SIG-M5 treated with dmso at 0.1 percent for 504 hours (cell line): ENCODE results near the gene PHC3.
"Not testable (repeated sequence)": the region's sequence is repeated elsewhere in the genome, so short reads cannot be mapped to it uniquely, and the experiment has no call there.

Experiments used
- DNase-seq: peaks from one replicate; lab custom pipeline; 2025; ENCODE audit not compliant: unreplicated experiment; lab: John Stamatoyannopoulos, UW

PHC3 gene

DNA sequence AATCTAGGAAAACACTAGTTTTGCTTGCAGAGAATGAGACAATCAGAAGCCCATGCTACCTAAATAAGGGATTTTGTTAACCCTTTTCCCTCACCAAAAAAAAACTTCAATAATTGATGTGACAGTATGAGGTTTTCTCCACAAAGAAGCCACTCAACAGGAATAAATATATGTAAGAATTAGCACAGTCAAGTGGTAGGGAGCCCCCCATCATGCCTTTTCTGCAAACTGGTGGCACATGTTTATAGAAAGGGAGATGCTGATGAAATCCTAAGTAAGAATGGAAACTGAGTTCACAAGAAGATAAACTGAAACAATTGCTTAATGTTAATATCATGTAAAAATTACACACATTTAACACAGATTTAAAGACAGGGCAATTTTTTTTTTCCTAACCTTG is 51.0 kb downstream of the PHC3 start:
- peak; percentile 10 for DNase-seq

DNA sequence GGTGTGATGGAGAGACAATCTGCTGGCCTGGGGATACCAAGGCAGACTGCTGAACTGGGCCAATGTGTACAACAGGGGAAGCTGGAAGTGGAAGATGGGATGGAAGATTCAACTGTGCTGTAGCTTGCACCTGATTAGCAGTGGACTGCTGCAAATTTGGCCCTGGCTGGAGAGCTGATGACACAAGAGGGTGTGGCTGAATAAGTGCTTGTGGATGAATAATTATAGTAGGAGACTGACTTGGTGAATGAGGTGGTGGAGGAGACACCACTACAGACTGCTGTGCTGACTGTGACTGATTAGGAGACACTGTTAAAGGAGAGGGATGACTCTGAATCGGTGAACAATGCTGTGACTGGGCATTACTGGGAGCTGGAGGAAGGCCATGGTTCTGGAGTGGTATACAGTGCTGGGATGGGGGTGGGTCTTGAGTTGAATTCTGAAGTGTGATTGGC is 52.5 kb downstream of the PHC3 start:
- peak; percentile 74 for DNase-seq

DNA sequence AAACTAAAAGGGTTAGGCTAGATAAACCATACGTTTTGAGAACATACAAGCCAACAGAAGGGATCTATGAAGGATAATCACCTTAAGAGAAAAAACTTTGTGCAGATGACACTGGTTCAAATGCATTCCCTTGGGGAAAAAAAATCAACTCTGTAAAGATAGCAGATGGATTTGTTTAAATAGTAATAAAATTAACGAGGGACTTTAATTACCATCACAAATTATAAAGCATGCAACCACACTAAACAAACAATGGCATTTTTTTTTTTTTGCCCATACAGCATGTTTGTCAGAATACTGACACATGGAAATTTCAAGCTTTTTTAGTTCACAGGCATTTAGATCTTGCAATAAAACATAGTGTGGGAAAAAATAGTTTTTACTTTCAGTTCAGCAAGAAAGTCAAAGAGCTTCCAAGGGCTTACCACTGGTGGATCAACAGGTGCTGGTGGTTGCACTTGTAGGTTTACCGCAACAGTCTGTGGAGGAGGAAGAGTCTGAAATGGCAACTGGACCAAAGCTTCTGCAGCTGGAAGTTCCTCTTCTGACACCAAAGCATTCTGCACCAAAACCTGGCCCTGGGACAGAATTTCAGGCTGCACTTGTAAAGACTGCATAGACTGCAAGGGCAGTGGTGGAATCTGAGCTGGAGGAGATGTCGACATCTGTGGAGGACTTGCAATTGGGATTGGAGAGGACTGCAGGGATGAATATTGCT is 53.1 kb downstream of the PHC3 start:
- DNase-seq = peak; percentile 98

DNA sequence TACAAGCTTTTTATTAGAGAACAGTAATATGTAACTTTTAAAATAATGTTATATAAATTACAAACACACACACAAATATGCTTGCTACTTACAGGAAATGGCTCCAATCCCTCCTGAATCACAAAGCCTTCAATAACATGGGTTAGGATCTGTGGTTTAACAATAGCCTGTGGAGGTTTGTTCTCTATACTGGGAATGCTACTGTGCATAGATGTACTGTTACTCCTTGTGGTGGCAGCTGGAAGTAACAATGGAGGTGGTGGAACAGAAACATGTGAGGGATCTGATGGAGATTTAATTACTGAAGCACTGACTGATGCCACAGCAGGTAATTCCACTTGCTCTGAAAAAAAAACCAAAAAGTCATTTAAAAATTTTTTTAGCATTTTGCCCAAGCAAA is 64.4 kb downstream of the PHC3 start:
- peak; percentile 37 for DNase-seq

DNA sequence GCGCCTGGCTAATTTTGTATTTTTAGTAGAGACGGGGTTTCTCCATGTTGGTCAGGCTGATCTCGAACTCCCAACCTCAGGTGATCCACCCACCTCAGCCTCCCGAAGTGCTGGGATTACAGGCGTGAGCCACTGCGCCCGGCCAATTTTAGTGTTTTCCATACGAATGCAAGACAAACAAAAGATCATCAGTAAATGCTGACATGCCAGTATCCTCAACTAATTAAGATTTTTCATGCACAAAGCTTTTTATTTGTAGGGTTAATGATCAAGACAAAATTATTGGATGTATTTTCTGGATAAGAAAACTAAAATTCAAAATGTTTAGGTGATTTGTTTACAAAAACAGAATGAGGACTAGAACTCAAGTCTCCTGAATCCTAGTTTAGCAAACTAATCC is 67.4 kb downstream of the PHC3 start:
- not testable (repeated sequence) for DNase-seq

DNA sequence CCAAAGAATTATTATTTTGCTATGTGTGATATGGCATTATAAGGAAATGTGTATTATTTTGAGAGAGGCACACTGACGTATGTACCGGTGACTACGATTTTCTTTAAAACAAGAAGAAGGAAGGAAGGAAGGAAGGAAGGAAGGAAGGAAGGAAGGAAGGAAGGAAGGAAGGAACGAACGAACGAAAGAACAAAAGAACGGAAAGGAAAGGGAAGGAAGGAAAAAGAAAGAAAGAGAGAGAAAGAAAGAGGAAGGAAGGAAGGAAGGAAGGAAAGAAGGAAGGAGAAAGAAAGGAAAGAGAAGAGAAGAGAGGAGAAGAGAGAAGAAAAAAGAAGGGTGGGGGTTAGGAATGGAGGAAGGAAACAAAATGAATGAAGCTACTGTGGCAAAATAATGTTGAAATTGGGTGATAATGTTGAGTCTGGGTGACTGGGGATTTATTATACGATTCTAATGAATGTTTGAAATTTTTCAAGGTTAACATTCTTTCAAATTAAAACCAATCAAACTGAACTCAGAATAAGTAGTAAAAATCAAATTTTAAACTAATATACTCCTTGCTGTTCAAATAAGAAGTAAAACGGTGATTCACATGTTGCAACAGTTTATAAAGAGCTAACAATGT is 70.3 kb downstream of the PHC3 start:
- DNase-seq = no peak

DNA sequence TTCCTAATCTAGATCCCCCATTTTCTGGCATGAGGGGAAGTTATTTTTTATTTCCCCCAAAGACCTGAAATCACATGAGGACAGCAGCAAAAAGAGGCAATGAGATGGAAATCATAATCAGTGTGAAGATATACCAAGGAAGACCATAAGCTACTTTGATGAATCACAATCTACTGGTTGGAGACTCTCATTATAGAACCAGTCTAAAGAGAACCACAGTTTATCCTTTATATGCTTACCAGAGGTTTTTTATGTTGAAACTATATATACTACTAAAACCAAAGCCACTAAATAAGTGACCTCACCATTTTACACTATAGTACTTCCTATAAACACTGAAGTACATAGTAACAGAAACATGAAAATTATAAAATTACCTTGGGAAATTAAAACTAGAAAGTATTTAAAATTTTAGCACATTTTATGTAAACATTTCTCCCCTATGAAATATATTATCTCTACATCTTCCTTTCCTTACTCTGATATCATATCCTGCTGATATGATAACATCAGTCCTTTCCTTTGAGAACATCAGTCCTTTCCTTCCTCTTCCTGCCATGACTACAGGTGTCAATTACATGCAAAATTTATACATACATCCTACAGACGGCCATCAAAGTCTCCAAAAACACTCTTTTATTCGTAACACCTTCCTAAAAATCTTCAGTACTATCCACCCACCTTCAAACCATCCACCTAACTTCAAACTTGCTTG is 71.8 kb downstream of the PHC3 start:
- no peak for DNase-seq

DNA sequence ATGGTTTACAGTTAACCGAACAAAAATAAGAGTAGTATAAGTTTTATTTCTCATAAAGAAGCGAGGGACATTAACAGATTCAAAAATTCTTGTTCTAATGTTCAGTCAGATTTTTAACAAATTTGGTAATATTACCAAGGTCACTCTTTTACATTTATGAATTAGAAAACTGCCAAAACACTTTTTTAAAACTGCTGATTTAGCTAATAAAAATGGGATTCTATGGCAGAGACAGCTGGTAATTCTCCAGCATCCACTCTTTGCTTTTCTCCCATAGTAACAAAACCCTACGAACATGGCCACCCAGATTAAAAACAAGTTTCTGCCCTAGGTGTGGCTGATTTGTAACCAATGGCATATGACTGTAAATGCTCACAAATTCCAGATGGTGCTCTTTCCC is 72.6 kb downstream of the PHC3 start:
- DNase-seq = no peak

DNA sequence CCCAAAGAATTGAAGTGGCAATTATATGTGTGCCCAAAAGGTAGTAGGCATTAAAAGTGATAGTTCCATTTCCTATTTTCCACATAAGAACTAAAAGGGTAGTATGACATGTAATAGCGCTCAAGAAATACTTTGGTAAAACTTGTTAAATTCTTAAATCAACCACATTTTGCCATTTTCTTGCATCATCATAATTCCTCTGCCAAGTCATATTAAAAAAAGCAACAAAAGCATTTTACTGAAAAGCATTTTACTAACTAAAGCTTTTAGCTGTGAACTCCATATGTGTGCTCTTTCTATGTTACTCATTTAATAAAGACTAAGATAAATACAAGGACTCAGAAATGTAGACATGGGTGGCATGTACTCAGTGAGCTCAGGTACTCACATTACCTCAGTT is 73.6 kb downstream of the PHC3 start:
- no peak for DNase-seq

DNA sequence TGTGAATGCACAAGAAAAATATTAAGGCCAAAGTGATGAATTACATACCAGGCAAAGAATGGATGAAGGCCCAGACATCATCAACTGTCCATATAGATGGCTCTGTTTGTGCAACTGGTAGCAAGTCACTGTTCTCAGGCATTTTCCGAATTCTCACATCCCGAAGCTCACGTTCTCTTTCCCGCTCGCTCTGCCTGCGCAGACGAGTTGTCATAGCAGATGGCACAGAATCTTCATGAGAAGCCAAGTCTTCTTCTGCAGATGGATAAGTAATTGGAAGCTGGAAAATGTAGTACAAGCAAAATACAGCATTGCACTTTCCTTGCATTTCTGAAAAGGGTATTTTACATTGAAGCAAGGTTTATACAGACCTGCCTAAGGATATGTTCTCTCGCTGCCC is 79.1 kb downstream of the PHC3 start:
- DNase-seq = no peak

DNA sequence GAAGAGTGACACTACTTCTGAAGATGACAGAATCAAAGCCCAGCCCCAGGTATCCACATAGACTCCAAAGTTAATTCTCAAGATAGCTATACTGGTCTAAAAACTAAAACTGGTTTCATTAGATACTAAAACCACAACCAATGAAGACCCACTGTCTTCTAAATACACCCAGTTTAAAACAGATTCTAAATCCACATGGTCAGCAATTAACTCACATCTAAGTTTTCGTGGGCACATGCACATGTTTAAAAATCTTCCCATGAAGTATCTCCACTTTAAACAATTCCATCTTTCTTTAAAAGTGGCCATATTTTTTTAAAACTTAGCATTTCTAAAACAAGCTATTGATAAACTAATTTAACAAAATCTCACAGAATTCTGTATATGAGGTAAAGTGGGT is 80.6 kb downstream of the PHC3 start:
- DNase-seq = no peak

DNA sequence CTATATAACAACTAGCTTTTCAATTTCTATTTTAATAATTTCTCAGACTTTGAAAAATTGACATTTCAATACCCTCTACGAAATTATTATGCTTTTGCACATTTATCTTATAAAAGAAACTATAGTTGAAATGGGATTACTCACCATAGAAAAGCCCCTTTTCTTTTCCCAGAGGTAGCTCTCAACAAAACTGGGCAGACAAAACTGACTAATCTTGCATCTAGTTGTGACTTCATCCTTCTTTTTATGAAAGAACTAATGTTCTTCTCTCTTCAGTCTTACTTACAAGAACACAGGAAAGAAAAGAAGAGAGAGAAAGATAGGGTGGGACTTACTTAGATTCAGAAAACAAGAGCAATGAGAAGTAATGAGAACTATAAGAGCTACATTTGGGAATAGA is 82.8 kb downstream of the PHC3 start:
- no peak for DNase-seq

DNA sequence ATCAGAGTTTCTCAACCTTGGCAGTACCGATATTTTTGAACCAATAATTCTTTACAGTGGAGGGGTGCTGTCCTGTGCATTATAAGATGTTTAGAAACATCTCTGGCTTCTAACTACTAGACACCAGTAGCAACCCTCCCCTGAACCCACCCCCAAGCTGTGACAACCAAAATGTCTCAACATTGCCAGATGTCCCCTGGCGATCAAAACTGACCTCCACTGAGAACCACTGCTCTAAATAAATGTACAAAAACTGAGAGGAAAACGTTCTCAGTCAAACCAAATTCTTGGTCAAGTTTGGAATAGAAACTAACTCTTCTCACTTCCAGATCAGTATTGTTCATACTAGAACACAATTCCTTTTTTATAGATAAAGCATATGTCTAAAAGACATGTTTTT is 85.2 kb downstream of the PHC3 start:
- no peak for DNase-seq

DNA sequence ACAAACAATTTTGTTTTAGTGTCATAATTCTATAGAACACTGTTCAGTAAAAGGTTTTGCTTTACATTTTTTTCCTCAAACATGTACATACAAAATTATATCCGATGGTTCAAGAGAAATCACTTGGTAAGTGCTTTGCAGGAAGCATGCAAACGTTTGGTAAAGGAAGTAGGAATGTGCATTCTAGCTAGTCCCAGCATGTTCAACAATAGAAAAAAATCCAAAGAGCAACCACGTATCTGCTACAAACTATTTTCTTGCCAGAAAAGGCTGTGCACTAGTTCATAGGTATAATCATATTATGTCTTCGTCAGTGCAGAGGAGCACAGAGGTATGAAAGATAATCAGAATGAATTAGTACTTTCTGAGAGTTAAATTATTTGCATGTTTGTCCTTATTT is 85.8 kb downstream of the PHC3 start:
- DNase-seq = no peak

DNA sequence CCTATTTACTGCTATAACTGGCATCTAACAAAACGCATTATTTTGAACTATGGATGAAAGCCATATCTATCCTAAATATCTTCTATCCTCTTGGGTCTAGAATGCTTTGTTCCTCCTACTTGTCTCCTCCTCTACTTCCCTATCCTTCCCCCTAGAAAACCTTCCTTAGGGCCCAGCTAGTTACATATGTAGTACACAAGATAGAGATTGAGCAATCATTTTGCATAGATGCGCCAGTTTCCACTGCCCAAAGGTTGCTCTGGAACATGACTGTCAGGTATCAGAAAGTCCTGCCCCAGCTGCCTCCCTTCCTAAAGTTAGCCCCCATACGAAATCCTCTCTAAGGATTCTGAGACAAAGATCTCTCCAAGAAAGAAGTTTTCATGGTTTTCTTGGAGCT is 88.6 kb downstream of the PHC3 start:
- peak; percentile 65 for DNase-seq

DNA sequence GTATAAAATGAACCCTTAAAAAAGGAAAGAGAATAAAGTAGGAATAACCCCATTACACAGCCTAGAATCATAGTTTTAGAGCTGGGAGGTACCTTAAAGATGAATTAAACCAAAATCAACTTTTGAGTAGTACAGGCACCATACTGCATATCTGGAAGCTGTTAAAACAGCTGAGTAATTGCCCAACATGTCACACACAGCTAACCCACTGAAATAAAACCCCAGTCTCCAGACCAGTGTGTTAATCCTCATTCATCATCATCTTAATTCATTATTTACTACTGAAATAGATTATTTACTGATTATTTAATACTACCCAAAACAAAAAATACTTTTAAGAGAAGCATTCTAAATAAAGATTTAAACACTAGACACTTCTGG is 90.9 kb downstream of the PHC3 start:
- DNase-seq = no peak

DNA sequence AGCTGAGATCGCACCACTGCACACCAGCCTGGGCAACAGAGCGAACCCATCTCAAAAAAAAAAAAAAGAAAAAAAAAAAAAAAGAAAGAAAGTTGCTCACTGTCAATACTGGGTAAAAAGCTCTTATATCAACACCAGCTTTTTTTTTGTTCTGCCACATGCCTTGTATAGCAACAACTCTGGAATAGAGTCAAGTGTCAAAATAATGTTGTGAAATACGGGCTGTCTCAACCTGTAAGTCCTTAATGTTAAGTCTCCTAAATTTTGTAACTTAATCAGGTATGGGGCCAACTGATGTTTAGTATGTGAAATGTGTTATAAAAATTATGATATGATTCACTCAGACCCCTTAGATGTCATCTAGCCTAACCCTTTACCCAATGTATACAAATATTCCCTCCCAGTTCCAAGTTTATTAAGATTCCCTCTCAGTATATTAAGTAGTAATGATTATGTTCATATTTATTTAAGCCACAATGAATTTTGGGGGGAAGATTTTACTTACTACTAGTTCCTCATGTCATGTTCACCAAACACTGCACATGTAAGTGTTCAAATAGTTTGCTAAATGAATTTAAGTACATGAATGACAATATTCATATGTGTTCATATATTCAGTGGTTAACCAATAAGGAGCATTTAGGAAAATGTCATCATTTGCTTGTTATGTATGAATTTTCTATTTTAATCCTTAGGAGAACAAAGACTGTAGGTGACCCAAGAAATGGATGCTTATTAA is 91.5 kb downstream of the PHC3 start:
- DNase-seq = no peak

DNA sequence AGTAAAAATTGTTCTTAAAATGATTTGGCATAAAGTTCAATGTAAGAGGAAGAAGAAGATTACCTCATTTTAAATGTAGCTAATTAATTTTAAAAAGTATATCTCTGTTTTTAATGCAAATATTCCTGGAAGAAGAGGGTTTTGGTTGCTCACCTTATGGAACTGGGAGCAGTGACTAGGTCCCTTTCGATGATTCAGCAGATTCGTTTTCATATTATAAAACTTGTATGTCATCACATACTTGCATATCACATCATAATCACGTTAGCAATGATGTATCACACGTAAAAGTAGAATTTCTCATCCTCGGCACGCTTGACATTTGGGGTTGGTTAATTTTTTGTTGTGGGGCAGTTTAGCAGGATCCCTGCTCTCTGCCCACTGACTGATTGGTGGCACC is 96.1 kb downstream of the PHC3 start:
- DNase-seq = no peak

DNA sequence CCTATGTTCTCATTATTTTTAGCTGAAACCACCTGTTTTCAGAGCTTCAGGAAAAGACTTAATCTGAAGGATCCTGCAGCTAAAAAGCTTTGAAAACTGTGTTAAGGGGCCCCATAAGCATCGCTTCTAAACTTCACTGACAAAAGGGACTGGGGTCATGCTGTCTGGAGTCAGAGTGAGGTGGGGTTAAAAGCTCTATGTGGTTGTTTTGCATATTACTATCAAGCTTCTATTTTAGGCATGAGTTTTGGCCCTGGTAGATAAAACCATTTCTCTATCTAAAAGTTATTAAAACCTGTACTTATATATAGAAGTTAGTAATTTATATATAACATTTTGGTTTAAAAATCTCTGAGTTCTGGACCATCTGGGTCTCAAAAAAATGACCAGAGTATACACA is 98.2 kb downstream of the PHC3 start:
- no peak for DNase-seq

DNA sequence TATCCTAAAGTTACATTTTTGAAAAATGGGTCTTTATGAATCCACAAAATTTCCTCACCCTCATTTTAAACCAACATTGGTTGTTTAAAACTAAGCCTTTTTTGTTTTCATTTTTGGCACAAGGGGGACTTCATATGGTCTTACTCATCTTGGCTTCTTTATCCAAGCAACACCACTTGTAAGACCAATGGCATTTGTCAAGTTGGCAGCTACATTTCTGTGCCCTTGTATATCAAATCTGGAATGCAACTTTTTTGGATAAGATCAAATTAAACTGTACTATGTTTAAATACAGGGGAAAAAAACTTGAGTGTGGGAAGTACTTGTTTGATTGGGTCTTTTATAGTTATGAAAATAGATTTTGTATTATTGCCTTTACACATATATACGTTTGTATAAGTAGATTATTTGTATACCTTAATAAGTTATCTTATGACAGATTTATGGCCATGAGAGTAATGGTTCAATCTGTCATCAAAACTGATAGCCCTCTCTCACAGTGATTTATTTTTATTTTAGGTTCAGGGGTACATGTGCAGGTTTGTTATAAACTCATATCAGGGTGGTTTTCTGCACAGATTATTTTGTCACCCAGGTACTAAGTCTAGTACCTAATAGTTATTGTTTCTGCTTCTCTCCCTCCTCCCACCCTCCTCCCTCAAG is 100.3 kb downstream of the PHC3 start:
- no peak for DNase-seq

DNA sequence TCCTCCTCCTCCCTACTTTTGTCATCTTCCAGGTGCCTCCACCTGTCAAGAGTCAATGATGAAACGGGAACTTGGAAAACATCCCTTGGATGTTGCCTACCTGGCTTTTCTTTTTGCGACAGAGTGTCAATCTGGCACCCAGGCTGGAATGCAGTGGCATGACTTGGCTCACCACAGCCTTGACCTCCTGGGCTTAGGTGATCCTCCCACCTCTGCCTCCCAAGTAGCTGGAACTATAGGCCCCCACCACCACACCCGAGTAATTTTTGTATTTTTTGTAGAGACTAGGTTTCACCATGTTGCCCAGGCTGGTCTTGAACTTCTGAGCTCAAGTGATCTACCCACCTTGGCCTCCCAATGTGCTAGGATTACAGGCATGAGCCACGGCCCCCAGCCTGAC is 100.9 kb downstream of the PHC3 start:
- DNase-seq = no peak
